HL-60 (cell line): Measurements from ENCODE around the gene CNKSR2.

Source experiments
- DNase-seq, 2 experiments: peaks; one replicate each; pipeline ENCODE4 v3.0.0-alpha.2; 2010 to 2020; ENCODE audit warnings: low read depth in 1 of 2, low spot score in 1 of 2
- H3K27ac ChIP-seq: fragments of 250-450 bp; sonication (Bioruptor Pico); replicated peaks from 2 replicates; pipeline ENCODE4 v1.5.1; 2020; ENCODE audit warnings: mild to moderate bottlenecking, moderate library complexity
- H3K27me3 ChIP-seq: fragments of 250-450 bp; sonication (Bioruptor Pico); 2 replicates; pipeline ENCODE4 v1.5.1; 2021; ENCODE audit warnings: mild to moderate bottlenecking, moderate library complexity; ENCODE audit not compliant: insufficient read depth, poor library complexity, severe bottlenecking
- H3K4me3 ChIP-seq: replicated peaks from 2 replicates; pipeline ENCODE4 v1.5.1; 2011; ENCODE audit warnings: mild to moderate bottlenecking, control low read depth, low read length; ENCODE audit not compliant: insufficient read depth
- CTCF ChIP-seq: IDR thresholded peaks from one replicate; pipeline ENCODE4 v1.5.1; 2011; ENCODE audit warnings: low read length, control low read depth, inconsistent platforms; ENCODE audit not compliant: insufficient read depth
- GABPA ChIP-seq: IDR thresholded peaks from 2 replicates; pipeline ENCODE4 v1.6.1; 2012; ENCODE audit warnings: low read depth
- POLR2AphosphoS5 ChIP-seq: IDR thresholded peaks from 2 replicates; pipeline ENCODE4 v1.6.1; 2012; ENCODE audit warnings: low read depth
- REST ChIP-seq: IDR thresholded peaks from 2 replicates; pipeline ENCODE4 v1.6.1; 2012; ENCODE audit warnings: low read depth; ENCODE audit not compliant: insufficient replicate concordance
- SPI1 ChIP-seq: IDR thresholded peaks from 2 replicates; pipeline ENCODE4 v1.6.1; 2012; ENCODE audit warnings: low read depth, mild to moderate bottlenecking, borderline replicate concordance

CNKSR2 gene

GRCh38 chrX:21639775-21640174 lies 265.6 kb downstream of the CNKSR2 start:
- H3K4me3 ChIP-seq: no peak overlapping the region
- TF ChIP-seq SPI1: no peak
- no peak for TF ChIP-seq REST
- TF ChIP-seq GABPA: no peak
- TF ChIP-seq CTCF: no peak
- TF ChIP-seq POLR2AphosphoS5: no peak
- DNase-seq: no peak
- H3K27ac ChIP-seq: no peak overlapping the region
- no peaks in the 10 kb centered on the region for H3K27me3 ChIP-seq

GRCh38 chrX:21645431-21645830 lies 271.2 kb downstream of the CNKSR2 start:
- H3K27me3 ChIP-seq: peaks cover 3% of the 10 kb centered on the region
- H3K27ac ChIP-seq: no peak overlapping the region
- no peak for DNase-seq
- no peak overlapping the region for H3K4me3 ChIP-seq
- TF ChIP-seq GABPA (no peak), POLR2AphosphoS5 (no peak), SPI1 (no peak), CTCF (no peak), REST (no peak)

- TF ChIP-seq POLR2AphosphoS5: no peak
- TF ChIP-seq REST: no peak
- no peak for TF ChIP-seq SPI1
- no peak for TF ChIP-seq CTCF
- no peak for TF ChIP-seq GABPA
- DNase-seq: no peak
- Histone ChIP-seq H3K27me3 (peaks cover 3% of the 10 kb centered on the region), H3K4me3 (no peak overlapping the region), H3K27ac (no peak overlapping the region)
Observed at GRCh38 chrX:21645886-21646285, 271.7 kb downstream of the CNKSR2 start.
